Breast epithelium (tissue), 3 donors: ENCODE data around the gene ZSCAN29.

Experiments used
- POLR2A ChIP-seq: fragments of 450-650 bp; IDR thresholded peaks from one replicate; pipeline ENCODE4 v1.6.1; 2016; ENCODE audit warnings: antibody characterized with exemption, mild to moderate bottlenecking, moderate library complexity
- POLR2AphosphoS5 ChIP-seq, 3 donors: sonication (generic); formaldehyde crosslinking; IDR thresholded peaks; one replicate each; pipeline ENCODE4 v1.6.1; 2017; ENCODE audit warnings: antibody characterized with exemption in 3 of 3
- TF ChIP-seq, protein P1 (sequence below), 3 donors: fragments of 450-650 bp; IDR thresholded peaks; one replicate each; pipeline ENCODE4 v1.5.1; 2016 to 2017; ENCODE audit warnings: antibody characterized with exemption in 3 of 3, mild to moderate bottlenecking in 3 of 3, moderate library complexity in 3 of 3

- TF ChIP-seq POLR2A, result no peak
- TF ChIP-seq, protein P1, sequence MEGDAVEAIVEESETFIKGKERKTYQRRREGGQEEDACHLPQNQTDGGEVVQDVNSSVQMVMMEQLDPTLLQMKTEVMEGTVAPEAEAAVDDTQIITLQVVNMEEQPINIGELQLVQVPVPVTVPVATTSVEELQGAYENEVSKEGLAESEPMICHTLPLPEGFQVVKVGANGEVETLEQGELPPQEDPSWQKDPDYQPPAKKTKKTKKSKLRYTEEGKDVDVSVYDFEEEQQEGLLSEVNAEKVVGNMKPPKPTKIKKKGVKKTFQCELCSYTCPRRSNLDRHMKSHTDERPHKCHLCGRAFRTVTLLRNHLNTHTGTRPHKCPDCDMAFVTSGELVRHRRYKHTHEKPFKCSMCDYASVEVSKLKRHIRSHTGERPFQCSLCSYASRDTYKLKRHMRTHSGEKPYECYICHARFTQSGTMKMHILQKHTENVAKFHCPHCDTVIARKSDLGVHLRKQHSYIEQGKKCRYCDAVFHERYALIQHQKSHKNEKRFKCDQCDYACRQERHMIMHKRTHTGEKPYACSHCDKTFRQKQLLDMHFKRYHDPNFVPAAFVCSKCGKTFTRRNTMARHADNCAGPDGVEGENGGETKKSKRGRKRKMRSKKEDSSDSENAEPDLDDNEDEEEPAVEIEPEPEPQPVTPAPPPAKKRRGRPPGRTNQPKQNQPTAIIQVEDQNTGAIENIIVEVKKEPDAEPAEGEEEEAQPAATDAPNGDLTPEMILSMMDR (IDR thresholded peaks at IDR 0.05), result no peak
- TF ChIP-seq POLR2AphosphoS5 (IDR thresholded peaks at IDR 0.05), result no peak
Observed at GRCh38 chr15:43346305-43346704, 24.5 kb downstream of the ZSCAN29 start.
